GM23338 (cell line): ENCODE data around the gene IL1RN. TPM values are rescaled to one million over a fixed set of nuclear protein-coding genes. Genes with fewer than 3 reads are reported as not detected.

Experiments used
- ATAC-seq: fragments of 200-7000 bp; cut with Tn5 transposase; 3 replicates; pipeline ENCODE4 v1.9.1; 2020
- DNase-seq: peaks from one replicate; pipeline ENCODE4 v3.0.0-alpha.2; 2015; ENCODE audit warnings: low spot score
- H2AFZ ChIP-seq: fragments of 200-600 bp; sonication (generic); 2 replicates; pipeline ENCODE4 v1.8.0; 2016; ENCODE audit warnings: antibody characterized with exemption, mild to moderate bottlenecking, moderate library complexity
- H3F3A ChIP-seq: fragments of 200-600 bp; sonication (generic); replicated peaks from 2 replicates; pipeline ENCODE4 v1.8.0; 2017; ENCODE audit warnings: antibody characterized with exemption, mixed run types, low read depth
- H3K27ac ChIP-seq: fragments of 200-600 bp; sonication (generic); 2 replicates; pipeline ENCODE4 v1.6.1; 2016; ENCODE audit warnings: low read depth
- H3K27me3 ChIP-seq: fragments of 200-600 bp; sonication (generic); 2 replicates; pipeline ENCODE4 v1.8.0; 2016; ENCODE audit warnings: mild to moderate bottlenecking, mixed run types, moderate library complexity; ENCODE audit not compliant: insufficient read depth
- H3K36me3 ChIP-seq: fragments of 200-600 bp; sonication (generic); 2 replicates; pipeline ENCODE4 v1.8.0; 2016; ENCODE audit warnings: mild to moderate bottlenecking; ENCODE audit not compliant: insufficient read depth
- H3K4me1 ChIP-seq: fragments of 200-600 bp; sonication (generic); 2 replicates; pipeline ENCODE4 v1.8.0; 2016; ENCODE audit warnings: mild to moderate bottlenecking, moderate library complexity; ENCODE audit not compliant: insufficient read depth
- H3K4me2 ChIP-seq: fragments of 200-600 bp; sonication (generic); 2 replicates; pipeline ENCODE4 v1.7.1; 2017; ENCODE audit warnings: mixed run types
- H3K4me3 ChIP-seq: fragments of 200-600 bp; sonication (generic); 2 replicates; pipeline ENCODE4 v1.6.1; 2016; ENCODE audit warnings: mixed run types
- H3K79me2 ChIP-seq: fragments of 200-600 bp; sonication (generic); replicated peaks from 2 replicates; pipeline ENCODE4 v1.8.0; 2017; ENCODE audit warnings: mild to moderate bottlenecking; ENCODE audit not compliant: insufficient read depth
- H3K9me2 ChIP-seq: fragments of 200-600 bp; sonication (generic); 2 replicates; pipeline ENCODE4 v1.8.0; 2017; ENCODE audit not compliant: insufficient read depth
- H4K20me1 ChIP-seq: fragments of 200-600 bp; sonication (generic); replicated peaks from 2 replicates; pipeline ENCODE4 v1.8.0; 2017; ENCODE audit warnings: mild to moderate bottlenecking; ENCODE audit not compliant: insufficient read depth
- H3K27ac Mint-ChIP-seq: 2 replicates; pipeline ENCODE4 v1.8.0; 2020; ENCODE audit warnings: inconsistent platforms, mild to moderate bottlenecking, moderate library complexity, mixed read lengths
- H3K27me3 Mint-ChIP-seq: 3 replicates; pipeline ENCODE4 v1.8.0; 2022; ENCODE audit warnings: low read depth, mild to moderate bottlenecking, moderate library complexity, mixed read lengths, inconsistent platforms; ENCODE audit not compliant: insufficient read depth, poor library complexity
- H3K36me3 Mint-ChIP-seq: 3 replicates; pipeline ENCODE4 v1.8.0; 2021; ENCODE audit warnings: low read depth, mild to moderate bottlenecking, inconsistent platforms, moderate library complexity, mixed read lengths
- H3K4me1 Mint-ChIP-seq: 3 replicates; pipeline ENCODE4 v1.8.0; 2020; ENCODE audit warnings: mild to moderate bottlenecking, inconsistent platforms, mixed read lengths
- H3K4me3 Mint-ChIP-seq: 3 replicates; pipeline ENCODE4 v1.8.0; 2021; ENCODE audit warnings: moderate library complexity, mild to moderate bottlenecking, inconsistent platforms, mixed read lengths
- H3K9me3 Mint-ChIP-seq: 3 replicates; pipeline ENCODE4 v1.8.0; 2020; ENCODE audit warnings: moderate library complexity, mild to moderate bottlenecking, inconsistent platforms, mixed read lengths
- REST ChIP-seq: IDR thresholded peaks from one replicate; pipeline ENCODE4 v1.6.1; 2018; ENCODE audit warnings: antibody characterized with exemption; ENCODE audit not compliant: unreplicated experiment
- ZNF462 ChIP-seq: fragments of 250-450 bp; sonication (Bioruptor Pico); IDR thresholded peaks from 2 replicates; pipeline ENCODE4 v1.5.0; 2020; ENCODE audit warnings: mild to moderate bottlenecking, moderate library complexity
- polyA plus RNA-seq: library from polyadenylated mRNA; unstranded; fragments of >200 nt; fragmentation: Nextera tagmentation; extraction: Ambion mirVana; gene quantifications from 2 replicates; pipeline ENCODE4 v1.2.1, GENCODE V29; 2016
- total RNA-seq: library from RNA; depleted of rRNA; stranded (reverse); fragments of >200 nt; shearing (Covaris generic); gene quantifications from 2 replicates; pipeline ENCODE4 v1.2.3, GENCODE V29; 2014

Gene IL1RN
- total and polyA plus RNA-seq, 2 experiments from 2014 or later: not detected

- Histone ChIP-seq H3K79me2 (no peaks in the 10 kb centered on the region), H3K27me3 (no peaks in the 10 kb centered on the region), H3K4me1 (peaks cover 4% of the 10 kb centered on the region; the same call in 1 of the 2 replicates), H2AFZ (no peak overlapping the region), H3F3A (no peaks in the 10 kb centered on the region), H3K36me3 (no peaks in the 10 kb centered on the region), H4K20me1 (no peaks in the 10 kb centered on the region), H3K9me2 (no peaks in the 10 kb centered on the region), H3K4me3 (no peak overlapping the region), H3K4me2 (no peak overlapping the region), H3K27ac (no peak overlapping the region)
- H3K9me3 Mint-ChIP-seq: no peaks in the 10 kb centered on the region; the same call in 2 of the 3 replicates
- no peak overlapping the region for H3K4me3 Mint-ChIP-seq
- H3K27ac Mint-ChIP-seq: no peak overlapping the region
- DNase-seq (peak; percentile 74), ATAC-seq (peak; percentile 98)
- peaks cover 10% of the 10 kb centered on the region for H3K27me3 Mint-ChIP-seq
- no peaks in the 10 kb centered on the region for H3K36me3 Mint-ChIP-seq
- TF ChIP-seq ZNF462 (0 out of 2 replicates have a peak, but pooled peaks have one; percentile 45), REST (no peak)
- peaks cover 16% of the 10 kb centered on the region for H3K4me1 Mint-ChIP-seq
Measured at GRCh38 chr2:113164930-113165585, 37.7 kb downstream of the IL1RN start.
